K562 (cell line): ENCODE data around the gene VEGFB. TPM values are rescaled to one million over a fixed set of nuclear protein-coding genes. Genes with fewer than 3 reads are reported as not detected.

Experiments used
- ARNT ChIP-seq, 2 experiments: fragments of 450-650 bp; IDR thresholded peaks; 2 replicates each; pipeline ENCODE4 v1.6.1; 2016; ENCODE audit warnings: mild to moderate bottlenecking in 1 of 2
- ELF4 ChIP-seq: fragments of 450-650 bp; formaldehyde crosslinking; IDR thresholded peaks from 2 replicates; pipeline ENCODE4 v1.4.0; 2022; ENCODE audit warnings: missing genetic modification characterization
- FOS ChIP-seq: IDR thresholded peaks from 3 replicates; pipeline ENCODE4 v1.6.1; 2011; ENCODE audit not compliant: insufficient read length; ENCODE audit errors: extremely low read depth
- HDAC2 ChIP-seq: fragments of 450-650 bp; IDR thresholded peaks from 2 replicates; pipeline ENCODE4 v1.6.1; 2016; ENCODE audit warnings: mild to moderate bottlenecking
- KAT2B ChIP-seq: IDR thresholded peaks from one replicate; pipeline ENCODE4 v1.6.1; 2012; ENCODE audit warnings: low read depth, mild to moderate bottlenecking, control low read depth, inconsistent platforms, low read length, moderate library complexity
- MAX ChIP-seq: sonication (generic); formaldehyde crosslinking; IDR thresholded peaks from 2 replicates; pipeline ENCODE4 v1.9.0; 2022; ENCODE audit warnings: mild to moderate bottlenecking, missing genetic modification reagents
- MCM7 ChIP-seq, 2 experiments: fragments of 450-650 bp; IDR thresholded peaks; 2 replicates each; pipeline ENCODE4 v1.6.1; 2016 to 2018
- MGA ChIP-seq: fragments of 450-650 bp; IDR thresholded peaks from 2 replicates; pipeline ENCODE4 v1.6.1; 2016; ENCODE audit warnings: mild to moderate bottlenecking, moderate library complexity
- SNRNP70 ChIP-seq: fragments of 200-400 bp; formaldehyde crosslinking; optimal IDR thresholded peaks from 2 replicates; pipeline ENCODE3; 2017; ENCODE audit warnings: low read depth, low read length
- ZSCAN32 ChIP-seq: fragments of 450-650 bp; formaldehyde crosslinking; IDR thresholded peaks from 2 replicates; pipeline ENCODE4 v1.4.0; 2020; ENCODE audit warnings: mild to moderate bottlenecking, moderate library complexity
- polyA plus RNA-seq, 8 experiments: library from polyadenylated mRNA; depleted of rRNA in 4 of 8; stranded (reverse) in 5 of 8; unstranded in 3 of 8; fragments of >200 nt; fragmentation: Nextera tagmentation in 2 of 8; fragmentation: Illumina TruSeq in 1 of 8; extraction: Ambion mirVana in 2 of 8; extraction: Trizol in 1 of 8; gene quantifications; 2 replicates each; pipeline versions ENCODE4 v1.2.1 to v1.2.3, GENCODE V29; 2011 to 2014; ENCODE audit warnings: inconsistent platforms in 1 of 8, missing spikeins in 1 of 8
- total RNA-seq, 7 experiments: library from RNA; depleted of rRNA in 6 of 7; stranded (reverse); fragments of >200 nt in 6 of 7; fragmentation: Illumina TruSeq in 2 of 7; extraction: Trizol in 2 of 7; gene quantifications; 2 replicates each; pipeline versions ENCODE4 v1.2.1 to v1.2.3, GENCODE V29; 2011 to 2021; ENCODE audit warnings: low replicate concordance in 1 of 7
- TF ChIP-seq, protein P1 (sequence below): fragments of 250-450 bp; sonication (Bioruptor Pico); IDR thresholded peaks from 2 replicates; pipeline ENCODE4 v1.5.0; 2022; ENCODE audit warnings: mild to moderate bottlenecking
- TF ChIP-seq, protein P2 (sequence below), 2 experiments: fragments of 450-650 bp; conservative IDR thresholded peaks; 2 replicates each; pipeline ENCODE4 v1.6.1; 2017; ENCODE audit warnings: mild to moderate bottlenecking in 2 of 2, moderate library complexity in 2 of 2

The VEGFB gene
- total and polyA plus RNA-seq, 9 of the 15 experiments (the other 6 are each of a cell fraction or from before 2014, with no cell fraction given): 11.0 to 83.4 (median 25.7) TPM

GRCh38 chr11:64207256-64208085 is 26.9 kb upstream of the VEGFB start (continued):
- TF ChIP-seq, protein P1, sequence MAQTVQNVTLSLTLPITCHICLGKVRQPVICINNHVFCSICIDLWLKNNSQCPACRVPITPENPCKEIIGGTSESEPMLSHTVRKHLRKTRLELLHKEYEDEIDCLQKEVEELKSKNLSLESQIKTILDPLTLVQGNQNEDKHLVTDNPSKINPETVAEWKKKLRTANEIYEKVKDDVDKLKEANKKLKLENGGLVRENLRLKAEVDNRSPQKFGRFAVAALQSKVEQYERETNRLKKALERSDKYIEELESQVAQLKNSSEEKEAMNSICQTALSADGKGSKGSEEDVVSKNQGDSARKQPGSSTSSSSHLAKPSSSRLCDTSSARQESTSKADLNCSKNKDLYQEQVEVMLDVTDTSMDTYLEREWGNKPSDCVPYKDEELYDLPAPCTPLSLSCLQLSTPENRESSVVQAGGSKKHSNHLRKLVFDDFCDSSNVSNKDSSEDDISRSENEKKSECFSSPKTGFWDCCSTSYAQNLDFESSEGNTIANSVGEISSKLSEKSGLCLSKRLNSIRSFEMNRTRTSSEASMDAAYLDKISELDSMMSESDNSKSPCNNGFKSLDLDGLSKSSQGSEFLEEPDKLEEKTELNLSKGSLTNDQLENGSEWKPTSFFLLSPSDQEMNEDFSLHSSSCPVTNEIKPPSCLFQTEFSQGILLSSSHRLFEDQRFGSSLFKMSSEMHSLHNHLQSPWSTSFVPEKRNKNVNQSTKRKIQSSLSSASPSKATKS (CRISPR knock-in tag): no peak
- peak in 1 of 2 experiments; percentile 77; a peak in 1 of 4 replicates for TF ChIP-seq ARNT (IDR thresholded peaks at IDR 0.05)
- TF ChIP-seq, protein P2, sequence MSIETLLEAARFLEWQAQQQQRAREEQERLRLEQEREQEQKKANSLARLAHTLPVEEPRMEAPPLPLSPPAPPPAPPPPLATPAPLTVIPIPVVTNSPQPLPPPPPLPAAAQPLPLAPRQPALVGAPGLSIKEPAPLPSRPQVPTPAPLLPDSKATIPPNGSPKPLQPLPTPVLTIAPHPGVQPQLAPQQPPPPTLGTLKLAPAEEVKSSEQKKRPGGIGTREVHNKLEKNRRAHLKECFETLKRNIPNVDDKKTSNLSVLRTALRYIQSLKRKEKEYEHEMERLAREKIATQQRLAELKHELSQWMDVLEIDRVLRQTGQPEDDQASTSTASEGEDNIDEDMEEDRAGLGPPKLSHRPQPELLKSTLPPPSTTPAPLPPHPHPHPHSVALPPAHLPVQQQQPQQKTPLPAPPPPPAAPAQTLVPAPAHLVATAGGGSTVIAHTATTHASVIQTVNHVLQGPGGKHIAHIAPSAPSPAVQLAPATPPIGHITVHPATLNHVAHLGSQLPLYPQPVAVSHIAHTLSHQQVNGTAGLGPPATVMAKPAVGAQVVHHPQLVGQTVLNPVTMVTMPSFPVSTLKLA (conservative IDR thresholded peaks at IDR 0.05): peak; percentile 79 to 89
- TF ChIP-seq MCM7 (IDR thresholded peaks at IDR 0.05): no peak
- TF ChIP-seq ELF4 (CRISPR knock-in tag): 0 out of 2 replicates have a peak, but pooled peaks have one; percentile 31
- 0 out of 2 replicates have a peak, but pooled peaks have one; percentile 39 for TF ChIP-seq MAX (CRISPR knock-in tag)
- TF ChIP-seq SNRNP70: no peak
- peak; percentile 82; the same call in 1 of the 2 replicates for TF ChIP-seq HDAC2
- no peak for TF ChIP-seq ZSCAN32 (CRISPR knock-in tag)
- TF ChIP-seq MGA: no peak
- no peak for TF ChIP-seq KAT2B
- no peak for TF ChIP-seq FOS
